ENCODE results near the gene GABRG3. TPM values are rescaled to one million over a fixed set of nuclear protein-coding genes. Genes with fewer than 3 reads are reported as not detected.

The GABRG3 gene
- total RNA-seq, 1 experiment from 2014 or later = 0.15 TPM

GRCh38 chr15:27564656-27565055 lies 593.7 kb downstream of the GABRG3 start:
- Histone ChIP-seq H4K5ac (ENCODE audit: insufficient read length, low read depth, low read length) (no peak overlapping the region), H3K4me1 (ENCODE audit: insufficient read depth, low read length) (no peaks in the 10 kb centered on the region), H3K56ac (ENCODE audit: insufficient read length, low read depth, low read length) (no peak overlapping the region), H3K79me1 (ENCODE audit: insufficient read depth, low read depth, low read length, poor library complexity, severe bottlenecking) (no peaks in the 10 kb centered on the region), H3K23me2 (ENCODE audit: insufficient read length, low read depth, low read length, poor library complexity, severe bottlenecking) (no peaks in the 10 kb centered on the region), H4K8ac (replicated peaks; ENCODE audit: insufficient read length, low read depth, low read length) (no peak overlapping the region), H3K18ac (ENCODE audit: insufficient read length, low read depth, low read length) (no peak overlapping the region), H2BK12ac (ENCODE audit: insufficient read length, low read depth, low read length) (no peak overlapping the region), H3T11ph (ENCODE audit: low read length) (no peak overlapping the region), H2AK5ac (ENCODE audit: insufficient read length, low read length) (no peak overlapping the region), H2AFZ (ENCODE audit: low read length) (no peak overlapping the region), H3K79me2 (ENCODE audit: insufficient read depth, low read length) (no peaks in the 10 kb centered on the region), H3K4ac (ENCODE audit: low read depth, low read length) (no peak overlapping the region), H3K4me2 (ENCODE audit: insufficient read depth, insufficient read length, low read length) (no peak overlapping the region), H3K23ac (ENCODE audit: insufficient read length, low read depth, low read length) (no peak overlapping the region), H3K14ac (ENCODE audit: insufficient read depth, low read length) (no peak overlapping the region), H3K27me3 (ENCODE audit: insufficient read depth, low read length) (no peaks in the 10 kb centered on the region), H3K9me3 (ENCODE audit: control insufficient read depth, low read depth, low read length) (no peaks in the 10 kb centered on the region), H3K27ac (ENCODE audit: insufficient read length, low read depth, low read length) (no peak overlapping the region), H2BK120ac (ENCODE audit: low read depth, low read length, poor library complexity, severe bottlenecking) (no peak overlapping the region), H4K20me1 (ENCODE audit: control insufficient read depth, insufficient read depth, insufficient read length) (no peaks in the 10 kb centered on the region), H2BK15ac (ENCODE audit: low read depth, low read length) (no peak overlapping the region), H3K9ac (ENCODE audit: extremely low read depth, insufficient read length, low read length) (no peak overlapping the region), H2BK5ac (ENCODE audit: insufficient read length, low read length) (no peak overlapping the region), H4K91ac (ENCODE audit: insufficient read length, low read depth, low read length) (no peak overlapping the region), H2BK20ac (ENCODE audit: low read depth, low read length, poor library complexity, severe bottlenecking) (no peak overlapping the region)
- no peak overlapping the region for H3K4me3 Mint-ChIP-seq
- H3K4me1 Mint-ChIP-seq = peaks cover 0 to 2% of the 10 kb centered on the region in 2 experiments; a peak in 2 of 4 replicates
- peaks cover 5% of the 10 kb centered on the region; the same call in 1 of the 2 replicates for H3K27me3 Mint-ChIP-seq (ENCODE audit: low read depth)
- WGBS (ENCODE audit: extremely low coverage, insufficient read length, low lambda C conversion rate) = no CpG with 5 or more reads among the region's 2 CpGs
- no peak overlapping the region for H3K27ac Mint-ChIP-seq
- peaks cover 25 to 28% of the 10 kb centered on the region in 2 experiments for H3K9me3 Mint-ChIP-seq
- peaks cover 5 to 27% (median 10%) of the 10 kb centered on the region in 3 experiments; a peak in 6 of 7 replicates for H3K36me3 Mint-ChIP-seq (ENCODE audit: insufficient read depth in 1 of 3, low read depth in 3 of 3)
- TF ChIP-seq, protein P1, sequence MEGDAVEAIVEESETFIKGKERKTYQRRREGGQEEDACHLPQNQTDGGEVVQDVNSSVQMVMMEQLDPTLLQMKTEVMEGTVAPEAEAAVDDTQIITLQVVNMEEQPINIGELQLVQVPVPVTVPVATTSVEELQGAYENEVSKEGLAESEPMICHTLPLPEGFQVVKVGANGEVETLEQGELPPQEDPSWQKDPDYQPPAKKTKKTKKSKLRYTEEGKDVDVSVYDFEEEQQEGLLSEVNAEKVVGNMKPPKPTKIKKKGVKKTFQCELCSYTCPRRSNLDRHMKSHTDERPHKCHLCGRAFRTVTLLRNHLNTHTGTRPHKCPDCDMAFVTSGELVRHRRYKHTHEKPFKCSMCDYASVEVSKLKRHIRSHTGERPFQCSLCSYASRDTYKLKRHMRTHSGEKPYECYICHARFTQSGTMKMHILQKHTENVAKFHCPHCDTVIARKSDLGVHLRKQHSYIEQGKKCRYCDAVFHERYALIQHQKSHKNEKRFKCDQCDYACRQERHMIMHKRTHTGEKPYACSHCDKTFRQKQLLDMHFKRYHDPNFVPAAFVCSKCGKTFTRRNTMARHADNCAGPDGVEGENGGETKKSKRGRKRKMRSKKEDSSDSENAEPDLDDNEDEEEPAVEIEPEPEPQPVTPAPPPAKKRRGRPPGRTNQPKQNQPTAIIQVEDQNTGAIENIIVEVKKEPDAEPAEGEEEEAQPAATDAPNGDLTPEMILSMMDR (conservative IDR thresholded peaks at IDR 0.05) = no peak
- DNase-seq = no peak
